ENCODE data around the gene TAF1D. TPM values are rescaled to one million over a fixed set of nuclear protein-coding genes. Genes with fewer than 3 reads are reported as not detected.
"Not testable (repeated sequence)": the region's sequence is repeated elsewhere in the genome, so short reads cannot be mapped to it uniquely, and the experiment has no call there.

TAF1D gene
- total RNA-seq, 4 donors from 2014 or later, result 99.9 to 150 (median 125) TPM

DNA sequence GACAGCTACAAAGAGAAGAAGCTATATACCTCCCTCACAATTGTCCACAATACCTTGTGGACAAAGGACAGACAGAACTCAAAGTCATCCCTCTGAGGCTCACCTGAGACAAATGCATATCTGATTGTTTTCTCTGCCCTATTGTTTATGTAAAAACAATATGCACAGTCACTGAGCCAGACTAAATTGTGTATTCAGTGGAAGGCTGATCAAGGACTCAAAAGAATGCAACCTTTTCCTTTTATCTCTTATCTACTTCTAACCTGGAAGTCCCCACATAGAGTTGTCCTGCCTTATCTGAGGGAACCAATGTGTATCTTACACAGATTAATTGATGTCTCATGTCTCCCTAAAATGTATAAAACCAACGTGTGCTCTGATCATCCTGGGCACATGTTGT is 28.9 kb upstream of the TAF1D start:
- no peak overlapping the region for H3K27ac ChIP-seq
- no peaks in the 10 kb centered on the region for H3K4me1 ChIP-seq
- H3K4me3 ChIP-seq (replicated peaks in 1 of 3), result no peak overlapping the region
- no peak for DNase-seq
- no peak for TF ChIP-seq POLR2A (IDR thresholded peaks at IDR 0.05)
- TF ChIP-seq, protein P1, sequence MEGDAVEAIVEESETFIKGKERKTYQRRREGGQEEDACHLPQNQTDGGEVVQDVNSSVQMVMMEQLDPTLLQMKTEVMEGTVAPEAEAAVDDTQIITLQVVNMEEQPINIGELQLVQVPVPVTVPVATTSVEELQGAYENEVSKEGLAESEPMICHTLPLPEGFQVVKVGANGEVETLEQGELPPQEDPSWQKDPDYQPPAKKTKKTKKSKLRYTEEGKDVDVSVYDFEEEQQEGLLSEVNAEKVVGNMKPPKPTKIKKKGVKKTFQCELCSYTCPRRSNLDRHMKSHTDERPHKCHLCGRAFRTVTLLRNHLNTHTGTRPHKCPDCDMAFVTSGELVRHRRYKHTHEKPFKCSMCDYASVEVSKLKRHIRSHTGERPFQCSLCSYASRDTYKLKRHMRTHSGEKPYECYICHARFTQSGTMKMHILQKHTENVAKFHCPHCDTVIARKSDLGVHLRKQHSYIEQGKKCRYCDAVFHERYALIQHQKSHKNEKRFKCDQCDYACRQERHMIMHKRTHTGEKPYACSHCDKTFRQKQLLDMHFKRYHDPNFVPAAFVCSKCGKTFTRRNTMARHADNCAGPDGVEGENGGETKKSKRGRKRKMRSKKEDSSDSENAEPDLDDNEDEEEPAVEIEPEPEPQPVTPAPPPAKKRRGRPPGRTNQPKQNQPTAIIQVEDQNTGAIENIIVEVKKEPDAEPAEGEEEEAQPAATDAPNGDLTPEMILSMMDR (IDR thresholded peaks at IDR 0.05), result no peak
- H3K36me3 ChIP-seq, result no peaks in the 10 kb centered on the region
- 48 to 55% methylated on average over 1 of the region's 1 CpG for WGBS, 2 donors
- no peaks in the 10 kb centered on the region for H3K27me3 ChIP-seq
- intact Hi-C loops (cut with DNase I), result no loop called here
- no peaks in the 10 kb centered on the region for H3K9me3 ChIP-seq

DNA sequence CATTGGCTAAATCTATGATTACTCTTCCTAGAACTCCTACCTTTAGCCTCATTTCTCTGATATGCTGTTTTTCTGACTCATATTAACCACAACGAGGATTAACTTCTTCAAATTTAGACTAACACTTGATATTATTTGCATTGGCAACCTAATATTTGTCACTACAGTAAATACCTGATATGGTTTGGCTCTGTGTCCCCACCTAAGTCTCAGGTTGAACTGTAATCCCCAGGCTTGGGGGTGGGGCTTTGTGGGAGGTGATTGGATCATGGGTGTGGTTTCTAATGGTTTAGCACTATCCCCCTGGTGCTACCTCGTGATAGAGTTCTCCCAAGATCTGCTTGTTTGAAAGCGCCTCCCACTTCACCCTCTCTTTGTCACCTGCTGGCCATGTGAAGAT is 25.7 kb upstream of the TAF1D start:
- TF ChIP-seq, protein P1 (IDR thresholded peaks at IDR 0.05), result no peak
- TF ChIP-seq POLR2A (IDR thresholded peaks at IDR 0.05), result no peak
- WGBS, 2 donors, result 88 to 91% methylated on average over 3 of the region's 3 CpGs
- intact Hi-C loops (cut with DNase I), result no loop called here
- no peak overlapping the region for H3K4me3 ChIP-seq (replicated peaks in 1 of 3)
- no peaks in the 10 kb centered on the region for H3K9me3 ChIP-seq
- H3K27me3 ChIP-seq, result no peaks in the 10 kb centered on the region
- peaks cover 7 to 9% of the 10 kb centered on the region in 2 donors for H3K36me3 ChIP-seq
- H3K27ac ChIP-seq, result no peak overlapping the region
- no peaks in the 10 kb centered on the region for H3K4me1 ChIP-seq
- no peak for DNase-seq

DNA sequence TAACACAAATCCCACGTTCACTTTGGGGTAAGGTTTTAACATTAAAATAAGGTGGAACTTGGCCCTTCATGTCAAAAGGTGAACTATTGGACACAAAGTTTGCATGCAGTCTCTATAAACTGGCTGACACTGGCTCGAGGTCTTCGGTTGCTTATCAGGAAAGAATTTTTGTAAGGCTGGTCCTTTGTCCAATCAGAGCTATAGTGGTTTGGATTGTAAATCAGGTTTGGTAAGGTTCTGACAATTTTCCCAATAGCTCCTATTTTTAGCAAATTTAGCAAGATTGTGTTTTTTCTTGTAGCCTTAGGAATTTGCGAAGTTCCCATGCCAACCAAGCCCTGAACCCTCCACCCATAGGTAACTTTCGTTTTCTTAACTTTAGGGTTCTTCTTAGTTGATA is 25.2 kb upstream of the TAF1D start:
- intact Hi-C loops (cut with DNase I), result no loop called here
- no peaks in the 10 kb centered on the region for H3K4me1 ChIP-seq
- H3K36me3 ChIP-seq, result peaks cover 10 to 14% of the 10 kb centered on the region in 2 donors
- no peaks in the 10 kb centered on the region for H3K9me3 ChIP-seq
- H3K27ac ChIP-seq, result no peak overlapping the region
- no peak overlapping the region for H3K4me3 ChIP-seq (replicated peaks in 1 of 3)
- no peak for DNase-seq
- no peaks in the 10 kb centered on the region for H3K27me3 ChIP-seq
- 81 to 91% methylated on average over 5 of the region's 5 CpGs for WGBS, 2 donors
- TF ChIP-seq POLR2A (IDR thresholded peaks at IDR 0.05), result no peak
- TF ChIP-seq, protein P1 (IDR thresholded peaks at IDR 0.05), result no peak

DNA sequence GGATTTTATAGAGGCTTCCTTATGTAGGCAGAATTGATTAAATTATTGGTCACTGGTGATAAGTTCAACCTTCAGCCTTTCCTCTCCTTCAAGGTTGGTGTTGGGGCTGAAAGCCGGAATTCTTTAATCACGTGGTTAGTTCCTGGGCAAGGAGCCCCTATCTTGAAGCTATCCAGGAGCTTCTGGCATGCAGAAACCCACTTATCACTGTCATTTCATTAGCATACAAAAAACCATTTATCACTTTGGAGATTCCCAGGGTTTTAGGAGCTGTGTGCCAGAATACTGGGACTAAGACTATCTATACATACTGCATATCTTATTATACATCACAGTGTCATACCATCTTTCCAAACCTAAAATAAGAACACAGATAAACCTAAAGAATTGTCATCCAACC is 24.3 kb upstream of the TAF1D start:
- intact Hi-C loops (cut with DNase I), result no loop called here
- H3K4me3 ChIP-seq (replicated peaks in 1 of 3), result no peak overlapping the region
- no peaks in the 10 kb centered on the region for H3K27me3 ChIP-seq
- no peak overlapping the region for H3K27ac ChIP-seq
- peaks cover 10 to 17% of the 10 kb centered on the region in 2 donors for H3K36me3 ChIP-seq
- WGBS, 2 donors, result 73 to 85% methylated on average over 2 of the region's 2 CpGs
- DNase-seq, result no peak
- H3K4me1 ChIP-seq, result no peaks in the 10 kb centered on the region
- H3K9me3 ChIP-seq, result no peaks in the 10 kb centered on the region
- TF ChIP-seq POLR2A (IDR thresholded peaks at IDR 0.05), result no peak
- TF ChIP-seq, protein P1 (IDR thresholded peaks at IDR 0.05), result no peak

DNA sequence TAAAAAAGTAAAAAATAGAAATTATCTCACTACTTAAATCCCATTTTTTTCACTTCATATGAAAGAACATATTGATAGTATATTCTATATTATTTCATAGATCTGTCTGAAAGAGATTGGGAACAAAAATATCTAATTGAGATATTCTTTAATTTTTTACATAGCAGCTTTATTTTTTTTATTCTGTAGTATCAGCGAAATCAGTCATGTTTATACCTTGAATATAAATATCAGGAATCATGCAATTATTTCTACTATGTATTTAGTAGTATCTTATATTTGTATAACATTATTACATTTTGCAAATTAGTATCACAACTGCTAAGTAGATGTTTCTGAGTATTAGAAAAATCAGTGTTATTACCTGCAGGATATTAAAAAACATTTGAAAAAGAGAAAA is 20.6 kb upstream of the TAF1D start:
- 97% methylated on average over 1 of the region's 1 CpG for WGBS, 2 donors
- intact Hi-C loops (cut with DNase I), result no loop called here
- Histone ChIP-seq H3K36me3 (peaks cover 39 to 42% of the 10 kb centered on the region in 2 donors), H3K9me3 (no peaks in the 10 kb centered on the region), H3K4me1 (no peaks in the 10 kb centered on the region), H3K27ac (no peak overlapping the region), H3K4me3 (replicated peaks in 1 of 3) (no peak overlapping the region), H3K27me3 (no peaks in the 10 kb centered on the region)
- no peak for DNase-seq
- no peak for TF ChIP-seq POLR2A (IDR thresholded peaks at IDR 0.05)
- TF ChIP-seq, protein P1 (IDR thresholded peaks at IDR 0.05), result no peak

DNA sequence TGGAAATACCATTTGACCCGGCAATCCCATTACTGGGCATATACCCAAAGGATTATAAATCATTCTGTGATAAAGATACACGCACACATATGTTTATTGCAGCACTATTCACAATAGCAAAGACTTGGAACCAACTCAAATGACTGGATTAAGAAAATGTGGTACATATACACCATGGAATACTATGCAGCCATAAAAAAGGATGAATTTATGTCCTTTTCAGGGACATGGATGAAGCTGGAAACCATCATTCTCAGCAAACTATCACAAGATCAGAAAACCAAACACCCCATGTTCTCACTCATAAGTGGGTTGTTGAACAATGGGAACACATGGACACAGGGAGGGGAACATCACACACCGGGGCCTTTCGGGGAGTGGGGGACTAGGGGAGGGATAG is 17.8 kb upstream of the TAF1D start:
- H3K27ac ChIP-seq; H3K27me3 ChIP-seq; H3K9me3 ChIP-seq; H3K4me1 ChIP-seq; DNase-seq; H3K4me3 ChIP-seq (replicated peaks in 1 of 3); intact Hi-C loops (cut with DNase I): not testable (repeated sequence)
- peaks cover 39 to 50% of the 10 kb centered on the region in 2 donors for H3K36me3 ChIP-seq
- WGBS, 2 donors, result 95 to 100% methylated on average over 4 of the region's 4 CpGs
